ENCODE data around the gene FAM47E.
"Not testable (repeated sequence)": the region's sequence is repeated elsewhere in the genome, so short reads cannot be mapped to it uniquely, and the experiment has no call there.

The FAM47E gene

GRCh38 chr4:76224171-76224570 is 27.4 kb upstream of the FAM47E start:
- DNase-seq (ENCODE audit: low read depth, low spot score) = no peak

- DNase-seq (ENCODE audit: low read depth, low spot score) = no peak
These were observed 25.1 kb upstream of the FAM47E start for GRCh38 chr4:76226418-76226817.

- no peak for DNase-seq (ENCODE audit: low read depth, low spot score)
These were observed 18.8 kb upstream of the FAM47E start for GRCh38 chr4:76232681-76233080.

GRCh38 chr4:76233083-76233482 is 18.4 kb upstream of the FAM47E start:
- DNase-seq (ENCODE audit: low read depth, low spot score) = no peak

GRCh38 chr4:76233529-76233928 is 18.0 kb upstream of the FAM47E start:
- DNase-seq (ENCODE audit: low read depth, low spot score) = no peak

GRCh38 chr4:76233967-76234678 is 17.4 kb upstream of the FAM47E start:
- DNase-seq (ENCODE audit: low read depth, low spot score) = no peak

GRCh38 chr4:76234679-76235044 is 16.9 kb upstream of the FAM47E start:
- DNase-seq (ENCODE audit: low read depth, low spot score) = no peak

GRCh38 chr4:76235407-76235806 is 16.1 kb upstream of the FAM47E start:
- DNase-seq (ENCODE audit: low read depth, low spot score) = no peak

GRCh38 chr4:76235915-76236314 is 15.6 kb upstream of the FAM47E start:
- no peak for DNase-seq (ENCODE audit: low read depth, low spot score)

GRCh38 chr4:76238236-76238635 is 13.3 kb upstream of the FAM47E start:
- no peak for DNase-seq (ENCODE audit: low read depth, low spot score)

GRCh38 chr4:76238701-76239100 is 12.8 kb upstream of the FAM47E start:
- DNase-seq (ENCODE audit: low read depth, low spot score) = no peak

- DNase-seq (ENCODE audit: low read depth, low spot score) = no peak
These were observed 11.3 kb upstream of the FAM47E start for GRCh38 chr4:76240236-76240635.

- not testable (repeated sequence) for DNase-seq (ENCODE audit: low read depth, low spot score)
These were observed 7.6 kb upstream of the FAM47E start for GRCh38 chr4:76243877-76244276.

- no peak for DNase-seq (ENCODE audit: low read depth, low spot score)
These were observed 5.5 kb upstream of the FAM47E start for GRCh38 chr4:76246025-76246424.

- DNase-seq (ENCODE audit: low read depth, low spot score) = no peak
These were observed 4.7 kb upstream of the FAM47E start for GRCh38 chr4:76246852-76247251.

GRCh38 chr4:76250962-76251361 is 559 bp upstream of the FAM47E start:
- DNase-seq (ENCODE audit: low read depth, low spot score) = no peak

GRCh38 chr4:76252271-76252653 is 741 bp downstream of the FAM47E start:
- DNase-seq (ENCODE audit: low read depth, low spot score) = no peak

GRCh38 chr4:76253511-76253910 is 2.0 kb downstream of the FAM47E start:
- no peak for DNase-seq (ENCODE audit: low read depth, low spot score)

- no peak for DNase-seq (ENCODE audit: low read depth, low spot score)
These were observed 4.5 kb downstream of the FAM47E start for GRCh38 chr4:76256032-76256431.

- DNase-seq (ENCODE audit: low read depth, low spot score) = no peak
These were observed 5.4 kb downstream of the FAM47E start for GRCh38 chr4:76256968-76257367.

GRCh38 chr4:76257824-76258223 is 6.3 kb downstream of the FAM47E start:
- no peak for DNase-seq (ENCODE audit: low read depth, low spot score)

- DNase-seq (ENCODE audit: low read depth, low spot score) = no peak
These were observed 9.1 kb downstream of the FAM47E start for GRCh38 chr4:76260571-76260970.

- DNase-seq (ENCODE audit: low read depth, low spot score) = no peak
These were observed 14.2 kb downstream of the FAM47E start for GRCh38 chr4:76265631-76266218.

- no peak for DNase-seq (ENCODE audit: low read depth, low spot score)
These were observed 15.1 kb downstream of the FAM47E start for GRCh38 chr4:76266627-76267026.

All from activated naive CD8-positive, alpha-beta T cell treated with anti-CD3 and anti-CD28 coated beads, Interleukin-2, amount 50 U/mL, for 16 hours (primary cell).